ENCODE data around the gene MTSS2.

Gene MTSS2

DNA sequence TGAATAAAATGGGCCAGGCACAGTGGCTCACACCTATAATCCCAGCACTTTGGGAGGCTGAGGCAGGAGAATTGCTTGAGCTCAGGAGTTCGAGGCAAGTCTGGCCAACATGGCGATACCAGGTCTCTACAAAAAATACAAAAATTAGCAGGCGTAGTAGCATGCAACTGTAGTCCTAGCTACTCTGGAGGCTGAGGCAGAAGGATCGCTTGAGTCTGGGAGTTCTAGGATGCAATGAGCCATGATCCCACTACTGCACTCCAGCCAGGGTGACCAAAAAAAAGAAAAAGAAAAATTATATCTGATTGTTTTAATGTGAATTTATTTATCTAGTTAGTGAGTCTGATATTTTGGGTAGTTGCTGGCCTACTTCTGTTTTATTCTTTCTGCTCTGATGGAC lies 32.4 kb downstream of the MTSS2 start:
- Histone ChIP-seq H3K79me2 (ENCODE audit: insufficient read depth, low read depth) (no peaks in the 10 kb centered on the region), H3K27me3 (ENCODE audit: insufficient read depth, low read depth) (no peaks in the 10 kb centered on the region), H3K9ac (no peak overlapping the region), H3K4me1 (ENCODE audit: low read depth, poor library complexity, severe bottlenecking) (peaks cover 8% of the 10 kb centered on the region), H3K4me2 (0 out of 2 replicates have a peak overlapping the region, but pooled peaks have one; percentile 56), H3K36me3 (ENCODE audit: insufficient read depth) (no peaks in the 10 kb centered on the region), H3K27ac (no peak overlapping the region), H4K20me1 (ENCODE audit: insufficient read depth) (no peaks in the 10 kb centered on the region), H2AFZ (ENCODE audit: low read depth) (peak overlapping the region; percentile 93; the same call in 1 of the 2 replicates), H3K4me3 (IDR thresholded peaks at IDR 0.05; ENCODE audit: insufficient read depth, low read depth, low read length) (no peak overlapping the region)
- TF ChIP-seq, protein P1, sequence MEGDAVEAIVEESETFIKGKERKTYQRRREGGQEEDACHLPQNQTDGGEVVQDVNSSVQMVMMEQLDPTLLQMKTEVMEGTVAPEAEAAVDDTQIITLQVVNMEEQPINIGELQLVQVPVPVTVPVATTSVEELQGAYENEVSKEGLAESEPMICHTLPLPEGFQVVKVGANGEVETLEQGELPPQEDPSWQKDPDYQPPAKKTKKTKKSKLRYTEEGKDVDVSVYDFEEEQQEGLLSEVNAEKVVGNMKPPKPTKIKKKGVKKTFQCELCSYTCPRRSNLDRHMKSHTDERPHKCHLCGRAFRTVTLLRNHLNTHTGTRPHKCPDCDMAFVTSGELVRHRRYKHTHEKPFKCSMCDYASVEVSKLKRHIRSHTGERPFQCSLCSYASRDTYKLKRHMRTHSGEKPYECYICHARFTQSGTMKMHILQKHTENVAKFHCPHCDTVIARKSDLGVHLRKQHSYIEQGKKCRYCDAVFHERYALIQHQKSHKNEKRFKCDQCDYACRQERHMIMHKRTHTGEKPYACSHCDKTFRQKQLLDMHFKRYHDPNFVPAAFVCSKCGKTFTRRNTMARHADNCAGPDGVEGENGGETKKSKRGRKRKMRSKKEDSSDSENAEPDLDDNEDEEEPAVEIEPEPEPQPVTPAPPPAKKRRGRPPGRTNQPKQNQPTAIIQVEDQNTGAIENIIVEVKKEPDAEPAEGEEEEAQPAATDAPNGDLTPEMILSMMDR (conservative IDR thresholded peaks at IDR 0.05; ENCODE audit: low read depth, low read length), result no peak

GRCh38 chr16:70652322-70652721 lies 33.5 kb downstream of the MTSS2 start:
- Histone ChIP-seq H2AFZ (ENCODE audit: low read depth) (no peak overlapping the region), H3K27ac (no peak overlapping the region), H4K20me1 (ENCODE audit: insufficient read depth) (no peaks in the 10 kb centered on the region), H3K4me3 (IDR thresholded peaks at IDR 0.05; ENCODE audit: insufficient read depth, low read depth, low read length) (no peak overlapping the region), H3K27me3 (ENCODE audit: insufficient read depth, low read depth) (no peaks in the 10 kb centered on the region), H3K4me2 (no peak overlapping the region), H3K4me1 (ENCODE audit: low read depth, poor library complexity, severe bottlenecking) (peaks cover 8% of the 10 kb centered on the region), H3K79me2 (ENCODE audit: insufficient read depth, low read depth) (no peaks in the 10 kb centered on the region), H3K9ac (no peak overlapping the region), H3K36me3 (ENCODE audit: insufficient read depth) (no peaks in the 10 kb centered on the region)
- TF ChIP-seq, protein P1 (conservative IDR thresholded peaks at IDR 0.05; ENCODE audit: low read depth, low read length), result no peak

GRCh38 chr16:70651524-70651923 lies 34.3 kb downstream of the MTSS2 start:
- Histone ChIP-seq H3K4me2 (no peak overlapping the region), H3K79me2 (ENCODE audit: insufficient read depth, low read depth) (no peaks in the 10 kb centered on the region), H3K4me1 (ENCODE audit: low read depth, poor library complexity, severe bottlenecking) (peaks cover 8% of the 10 kb centered on the region), H3K36me3 (ENCODE audit: insufficient read depth) (no peaks in the 10 kb centered on the region), H4K20me1 (ENCODE audit: insufficient read depth) (no peaks in the 10 kb centered on the region), H3K9ac (no peak overlapping the region), H3K27me3 (ENCODE audit: insufficient read depth, low read depth) (no peaks in the 10 kb centered on the region), H2AFZ (ENCODE audit: low read depth) (no peak overlapping the region), H3K27ac (no peak overlapping the region), H3K4me3 (IDR thresholded peaks at IDR 0.05; ENCODE audit: insufficient read depth, low read depth, low read length) (no peak overlapping the region)
- TF ChIP-seq, protein P1 (conservative IDR thresholded peaks at IDR 0.05; ENCODE audit: low read depth, low read length), result no peak

GRCh38 chr16:70650216-70650615 lies 35.6 kb downstream of the MTSS2 start:
- Histone ChIP-seq H3K27ac (no peak overlapping the region), H3K4me2 (no peak overlapping the region), H3K4me3 (IDR thresholded peaks at IDR 0.05; ENCODE audit: insufficient read depth, low read depth, low read length) (no peak overlapping the region), H3K79me2 (ENCODE audit: insufficient read depth, low read depth) (no peaks in the 10 kb centered on the region), H3K4me1 (ENCODE audit: low read depth, poor library complexity, severe bottlenecking) (peaks cover 8% of the 10 kb centered on the region), H2AFZ (ENCODE audit: low read depth) (no peak overlapping the region), H4K20me1 (ENCODE audit: insufficient read depth) (no peaks in the 10 kb centered on the region), H3K36me3 (ENCODE audit: insufficient read depth) (no peaks in the 10 kb centered on the region), H3K27me3 (ENCODE audit: insufficient read depth, low read depth) (no peaks in the 10 kb centered on the region), H3K9ac (no peak overlapping the region)
- TF ChIP-seq, protein P1 (conservative IDR thresholded peaks at IDR 0.05; ENCODE audit: low read depth, low read length), result no peak

Measured in KMS-11 (cell line).